ENCODE data around the gene MTMR1.
A peak's percentile ranks its signal among the peaks of the same experiment; 100 is the strongest.

MTMR1 gene

DNA sequence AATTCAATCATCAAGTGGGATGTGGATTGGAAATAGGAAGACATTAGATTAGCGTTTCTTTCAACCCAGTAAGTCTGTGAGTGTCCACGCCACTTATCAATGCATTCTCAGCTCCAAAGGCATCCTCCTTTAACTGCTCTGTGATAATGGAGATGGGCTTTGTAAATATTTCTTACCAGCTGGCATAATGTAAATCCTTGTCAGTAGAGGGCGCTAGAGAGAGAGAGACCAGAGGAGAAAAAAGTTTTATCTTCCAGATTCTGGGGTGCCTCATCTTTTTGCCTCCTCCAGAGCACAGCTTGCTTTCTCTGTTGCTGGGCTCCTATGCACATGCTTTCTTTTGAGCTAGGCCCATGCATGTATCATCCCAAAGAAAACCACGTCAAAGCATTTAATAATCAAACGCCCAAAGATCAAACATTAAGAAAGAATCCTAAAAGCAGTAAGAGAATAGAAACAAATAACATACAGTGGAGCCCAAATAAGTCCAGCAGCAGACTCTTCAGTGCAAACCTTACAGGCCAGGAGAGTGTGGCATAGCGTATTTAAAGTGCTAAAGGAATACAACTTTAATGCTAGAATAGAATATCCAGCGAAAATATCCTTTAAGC, 9.6 kb upstream of the MTMR1 start:
- peak; percentile 51 for DNase-seq (ENCODE audit: low read depth)
- H3K4me3 ChIP-seq (ENCODE audit: control insufficient read depth, low read depth, low read length), result no peak overlapping the region
- TF ChIP-seq, protein P1, sequence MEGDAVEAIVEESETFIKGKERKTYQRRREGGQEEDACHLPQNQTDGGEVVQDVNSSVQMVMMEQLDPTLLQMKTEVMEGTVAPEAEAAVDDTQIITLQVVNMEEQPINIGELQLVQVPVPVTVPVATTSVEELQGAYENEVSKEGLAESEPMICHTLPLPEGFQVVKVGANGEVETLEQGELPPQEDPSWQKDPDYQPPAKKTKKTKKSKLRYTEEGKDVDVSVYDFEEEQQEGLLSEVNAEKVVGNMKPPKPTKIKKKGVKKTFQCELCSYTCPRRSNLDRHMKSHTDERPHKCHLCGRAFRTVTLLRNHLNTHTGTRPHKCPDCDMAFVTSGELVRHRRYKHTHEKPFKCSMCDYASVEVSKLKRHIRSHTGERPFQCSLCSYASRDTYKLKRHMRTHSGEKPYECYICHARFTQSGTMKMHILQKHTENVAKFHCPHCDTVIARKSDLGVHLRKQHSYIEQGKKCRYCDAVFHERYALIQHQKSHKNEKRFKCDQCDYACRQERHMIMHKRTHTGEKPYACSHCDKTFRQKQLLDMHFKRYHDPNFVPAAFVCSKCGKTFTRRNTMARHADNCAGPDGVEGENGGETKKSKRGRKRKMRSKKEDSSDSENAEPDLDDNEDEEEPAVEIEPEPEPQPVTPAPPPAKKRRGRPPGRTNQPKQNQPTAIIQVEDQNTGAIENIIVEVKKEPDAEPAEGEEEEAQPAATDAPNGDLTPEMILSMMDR (conservative IDR thresholded peaks at IDR 0.05; ENCODE audit: control insufficient read depth, insufficient read depth, low read depth, low read length), result peak; percentile 44

DNA sequence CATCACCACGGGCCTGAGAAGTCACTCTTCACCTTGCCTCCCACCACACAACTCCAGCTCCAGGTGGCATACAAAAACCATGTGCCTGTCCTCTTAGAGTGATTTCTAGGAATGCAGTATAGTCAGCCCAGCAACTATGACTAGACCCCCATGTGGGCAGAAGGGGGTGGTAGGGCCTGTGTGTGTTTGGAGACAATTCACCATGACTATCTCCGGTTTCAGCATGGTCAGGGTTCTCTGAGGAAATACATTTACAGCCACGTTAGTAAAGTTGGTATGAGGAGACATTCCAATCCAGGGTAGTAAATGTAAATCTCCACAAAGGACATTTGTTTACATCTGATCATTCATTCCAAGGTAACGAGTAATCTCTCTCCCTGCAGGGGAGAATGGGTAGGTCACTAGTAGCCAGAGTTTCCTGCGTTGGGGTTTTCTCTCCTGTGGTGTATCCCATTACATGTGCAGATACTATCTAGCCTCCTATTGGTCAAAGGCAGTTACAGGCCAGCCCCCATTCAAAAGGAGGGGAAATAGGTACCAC, 4.2 kb upstream of the MTMR1 start:
- TF ChIP-seq, protein P1 (conservative IDR thresholded peaks at IDR 0.05; ENCODE audit: control insufficient read depth, insufficient read depth, low read depth, low read length), result no peak
- H3K4me3 ChIP-seq (ENCODE audit: control insufficient read depth, low read depth, low read length), result no peak overlapping the region
- peak; percentile 91 for DNase-seq (ENCODE audit: low read depth)

DNA sequence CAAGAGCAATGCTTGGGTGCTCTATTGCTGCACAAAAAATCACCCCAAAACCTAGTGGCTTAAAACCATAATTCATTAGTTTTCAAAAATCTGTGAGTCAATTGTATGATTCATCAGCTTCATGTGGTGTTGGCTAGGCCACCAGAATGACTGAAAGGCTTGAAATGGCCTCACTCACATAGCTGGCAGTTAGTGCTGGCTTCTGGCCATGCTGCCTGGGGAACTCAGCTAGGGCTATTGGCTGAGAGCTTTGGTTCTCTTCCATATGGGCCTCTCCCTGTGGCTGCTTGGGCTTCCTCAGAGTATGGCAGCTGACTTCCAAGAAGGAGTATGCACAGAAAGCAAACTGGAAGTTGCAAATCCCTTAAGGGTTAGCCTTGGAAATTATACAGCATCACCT, 3.1 kb upstream of the MTMR1 start:
- TF ChIP-seq, protein P1 (conservative IDR thresholded peaks at IDR 0.05; ENCODE audit: control insufficient read depth, insufficient read depth, low read depth, low read length), result no peak
- no peak overlapping the region for H3K4me3 ChIP-seq (ENCODE audit: control insufficient read depth, low read depth, low read length)
- DNase-seq (ENCODE audit: low read depth), result peak; percentile 97

DNA sequence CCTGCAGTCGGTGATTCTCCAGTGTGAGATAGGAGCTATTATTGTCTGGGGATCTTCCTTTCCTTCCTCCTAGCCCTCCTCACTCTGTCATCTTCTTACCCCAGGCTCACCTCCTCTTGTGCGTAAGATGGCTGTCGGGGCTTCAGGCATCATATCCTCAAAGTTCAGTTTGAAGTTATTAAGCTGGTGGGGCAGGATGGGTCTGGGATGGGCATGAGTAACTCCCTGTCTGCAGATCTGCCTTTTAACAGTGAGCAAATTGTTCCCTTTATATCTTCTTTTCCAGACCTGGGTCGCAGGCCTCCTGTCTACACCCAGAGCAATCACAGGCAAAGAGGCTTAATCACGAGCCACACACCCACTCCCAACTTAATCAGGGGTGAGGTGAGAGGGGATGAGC, 900 bp upstream of the MTMR1 start:
- TF ChIP-seq, protein P1 (conservative IDR thresholded peaks at IDR 0.05; ENCODE audit: control insufficient read depth, insufficient read depth, low read depth, low read length), result no peak
- DNase-seq (ENCODE audit: low read depth), result no peak
- peak overlapping the region; percentile 58 for H3K4me3 ChIP-seq (ENCODE audit: control insufficient read depth, low read depth, low read length)

DNA sequence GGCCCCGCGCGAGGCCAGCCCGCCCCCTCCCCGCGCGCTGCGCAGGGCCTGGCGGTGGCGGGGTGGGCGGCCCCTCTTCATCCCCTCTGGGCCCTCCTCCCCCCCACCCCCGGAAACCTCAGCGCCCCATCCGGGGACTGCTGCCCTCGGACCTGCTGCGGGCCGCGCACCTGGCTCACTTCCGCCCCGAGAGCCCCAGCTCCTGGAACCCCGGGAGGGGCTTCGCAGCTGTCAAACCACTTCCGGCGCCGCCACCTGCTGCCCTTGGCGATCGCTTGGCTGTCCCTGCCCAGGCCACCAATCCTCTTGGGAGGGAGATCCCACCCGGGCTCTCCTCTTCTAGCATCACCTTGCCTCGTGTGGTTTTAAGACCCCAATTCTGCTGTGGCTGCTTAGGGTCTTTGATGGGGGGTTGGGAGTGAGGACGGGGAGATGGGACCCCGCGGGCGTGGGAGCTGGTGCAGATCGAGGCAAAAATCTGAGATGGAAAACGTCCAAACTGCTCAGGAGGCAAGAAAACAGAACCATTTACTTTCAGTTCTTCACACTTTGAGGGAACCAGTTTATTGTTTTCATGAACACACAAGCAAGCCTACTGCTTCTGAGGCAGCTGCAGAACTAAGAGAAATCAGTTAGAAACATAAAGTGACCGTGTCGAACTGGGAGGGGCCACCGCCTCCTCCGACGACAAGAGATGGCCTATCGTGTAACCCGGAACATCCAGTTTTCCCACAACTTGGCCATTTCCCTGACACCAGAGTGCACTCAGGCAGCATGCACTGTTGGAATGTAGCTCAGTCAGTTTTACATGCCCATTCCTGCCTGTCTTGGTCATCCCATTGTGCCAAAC, 754 bp downstream of the MTMR1 start:
- H3K4me3 ChIP-seq (ENCODE audit: control insufficient read depth, low read depth, low read length), result peak overlapping the region; percentile 55
- DNase-seq (ENCODE audit: low read depth), result peak; percentile 54
- TF ChIP-seq, protein P1 (conservative IDR thresholded peaks at IDR 0.05; ENCODE audit: control insufficient read depth, insufficient read depth, low read depth, low read length), result no peak

DNA sequence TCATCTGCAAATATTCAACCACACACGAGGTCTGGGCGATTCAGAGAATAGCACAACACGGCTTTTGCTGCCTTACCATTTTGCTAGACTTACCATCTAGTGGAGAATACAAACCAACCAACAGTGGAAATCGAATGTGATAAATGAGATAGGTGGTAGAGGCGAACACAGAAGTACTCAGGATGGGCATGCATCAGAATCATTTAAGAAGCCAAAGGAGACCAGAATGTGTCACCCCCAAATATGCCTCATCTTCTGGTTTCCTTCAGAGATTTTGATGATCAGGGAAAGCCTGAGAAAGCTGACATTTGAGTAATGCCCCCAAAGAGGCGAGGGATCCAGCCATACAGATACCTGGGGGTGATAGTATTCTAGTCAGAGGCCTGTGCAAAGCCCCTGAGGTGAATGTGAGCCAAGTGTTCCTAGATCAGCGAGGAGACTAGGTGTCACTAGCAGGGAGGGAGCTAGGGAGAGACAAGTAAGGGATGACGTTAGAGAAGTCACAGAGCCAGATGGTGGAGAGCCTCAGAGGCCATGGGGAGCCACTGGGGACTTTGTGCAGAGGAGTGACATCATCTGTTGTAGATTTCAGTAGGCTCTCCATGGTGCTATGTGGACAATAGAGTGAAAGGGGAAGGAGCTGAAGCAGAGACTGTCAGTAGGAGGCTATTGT, 1.7 kb downstream of the MTMR1 start:
- peak; percentile 23 for DNase-seq (ENCODE audit: low read depth)
- TF ChIP-seq, protein P1 (conservative IDR thresholded peaks at IDR 0.05; ENCODE audit: control insufficient read depth, insufficient read depth, low read depth, low read length), result no peak
- no peak overlapping the region for H3K4me3 ChIP-seq (ENCODE audit: control insufficient read depth, low read depth, low read length)

Data from fibroblast of mammary gland (primary cell).